Measurements from ENCODE around the gene UTF1.

DNA sequence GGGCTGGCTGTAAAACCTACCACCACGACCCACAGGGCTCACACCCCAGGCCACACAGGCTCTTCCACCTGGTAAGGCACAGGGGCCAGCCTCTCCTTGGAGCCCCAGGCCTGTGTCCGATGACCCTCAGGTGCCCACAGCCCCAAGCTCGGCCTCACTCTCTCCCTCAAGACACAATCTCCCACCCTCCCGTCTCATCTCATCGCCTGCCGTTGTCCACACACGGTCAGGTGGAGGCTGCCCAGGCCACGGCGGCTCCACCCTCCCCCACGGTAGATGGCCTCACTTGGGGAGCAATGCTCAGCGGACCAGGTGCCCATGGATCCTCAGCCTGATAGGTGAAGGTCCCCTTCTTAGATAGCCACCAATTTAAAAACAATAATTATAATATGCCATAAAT, 8.7 kb upstream of the UTF1 start:
- TF ChIP-seq POLR2A (IDR thresholded peaks at IDR 0.05), result no peak
- TF ChIP-seq, protein P1, sequence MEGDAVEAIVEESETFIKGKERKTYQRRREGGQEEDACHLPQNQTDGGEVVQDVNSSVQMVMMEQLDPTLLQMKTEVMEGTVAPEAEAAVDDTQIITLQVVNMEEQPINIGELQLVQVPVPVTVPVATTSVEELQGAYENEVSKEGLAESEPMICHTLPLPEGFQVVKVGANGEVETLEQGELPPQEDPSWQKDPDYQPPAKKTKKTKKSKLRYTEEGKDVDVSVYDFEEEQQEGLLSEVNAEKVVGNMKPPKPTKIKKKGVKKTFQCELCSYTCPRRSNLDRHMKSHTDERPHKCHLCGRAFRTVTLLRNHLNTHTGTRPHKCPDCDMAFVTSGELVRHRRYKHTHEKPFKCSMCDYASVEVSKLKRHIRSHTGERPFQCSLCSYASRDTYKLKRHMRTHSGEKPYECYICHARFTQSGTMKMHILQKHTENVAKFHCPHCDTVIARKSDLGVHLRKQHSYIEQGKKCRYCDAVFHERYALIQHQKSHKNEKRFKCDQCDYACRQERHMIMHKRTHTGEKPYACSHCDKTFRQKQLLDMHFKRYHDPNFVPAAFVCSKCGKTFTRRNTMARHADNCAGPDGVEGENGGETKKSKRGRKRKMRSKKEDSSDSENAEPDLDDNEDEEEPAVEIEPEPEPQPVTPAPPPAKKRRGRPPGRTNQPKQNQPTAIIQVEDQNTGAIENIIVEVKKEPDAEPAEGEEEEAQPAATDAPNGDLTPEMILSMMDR (IDR thresholded peaks at IDR 0.05), result no peak
